ENCODE results near the gene SDK2. TPM values are rescaled to one million over a fixed set of nuclear protein-coding genes. Genes with fewer than 3 reads are reported as not detected.

SDK2 gene
- total and polyA plus RNA-seq, 8 donors = 0.04 to 0.31 (median 0.17) TPM

DNA sequence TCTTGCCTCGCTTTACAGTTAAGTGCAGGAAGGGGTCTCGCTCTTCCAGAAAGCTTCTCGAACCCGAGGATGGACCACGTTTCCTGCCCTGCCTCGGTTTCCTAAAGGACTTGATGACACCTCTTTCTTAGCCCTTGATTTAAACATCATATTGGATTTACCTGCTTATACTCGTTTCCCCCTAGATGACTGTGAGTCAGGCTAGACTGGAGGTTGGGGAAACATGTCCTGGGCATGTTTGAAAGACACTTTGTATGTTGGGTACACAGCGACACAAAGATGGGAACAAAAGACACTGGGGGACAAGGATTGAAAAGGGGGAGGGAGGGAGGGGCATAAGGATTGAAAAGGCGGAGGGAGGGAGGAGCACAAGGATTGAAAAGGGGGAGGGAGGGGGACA, 30.0 kb downstream of the SDK2 start:
- DNase-seq = no peak
- H3K27ac ChIP-seq = no peak overlapping the region
- ATAC-seq = no peak
- H3K4me3 ChIP-seq = no peak overlapping the region
- no peaks in the 10 kb centered on the region for H3K4me1 ChIP-seq
- intact Hi-C loops (cut with DNase I) = no loop called here
- H3K9me3 ChIP-seq = no peaks in the 10 kb centered on the region
- no peaks in the 10 kb centered on the region for H3K36me3 ChIP-seq
- WGBS, 2 donors = 58 to 66% methylated on average over 8 of the region's 9 CpGs
- no peak for FAIRE-seq
- TF ChIP-seq, protein P1, sequence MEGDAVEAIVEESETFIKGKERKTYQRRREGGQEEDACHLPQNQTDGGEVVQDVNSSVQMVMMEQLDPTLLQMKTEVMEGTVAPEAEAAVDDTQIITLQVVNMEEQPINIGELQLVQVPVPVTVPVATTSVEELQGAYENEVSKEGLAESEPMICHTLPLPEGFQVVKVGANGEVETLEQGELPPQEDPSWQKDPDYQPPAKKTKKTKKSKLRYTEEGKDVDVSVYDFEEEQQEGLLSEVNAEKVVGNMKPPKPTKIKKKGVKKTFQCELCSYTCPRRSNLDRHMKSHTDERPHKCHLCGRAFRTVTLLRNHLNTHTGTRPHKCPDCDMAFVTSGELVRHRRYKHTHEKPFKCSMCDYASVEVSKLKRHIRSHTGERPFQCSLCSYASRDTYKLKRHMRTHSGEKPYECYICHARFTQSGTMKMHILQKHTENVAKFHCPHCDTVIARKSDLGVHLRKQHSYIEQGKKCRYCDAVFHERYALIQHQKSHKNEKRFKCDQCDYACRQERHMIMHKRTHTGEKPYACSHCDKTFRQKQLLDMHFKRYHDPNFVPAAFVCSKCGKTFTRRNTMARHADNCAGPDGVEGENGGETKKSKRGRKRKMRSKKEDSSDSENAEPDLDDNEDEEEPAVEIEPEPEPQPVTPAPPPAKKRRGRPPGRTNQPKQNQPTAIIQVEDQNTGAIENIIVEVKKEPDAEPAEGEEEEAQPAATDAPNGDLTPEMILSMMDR (IDR thresholded peaks at IDR 0.05) = no peak
- no peaks in the 10 kb centered on the region for H3K27me3 ChIP-seq

DNA sequence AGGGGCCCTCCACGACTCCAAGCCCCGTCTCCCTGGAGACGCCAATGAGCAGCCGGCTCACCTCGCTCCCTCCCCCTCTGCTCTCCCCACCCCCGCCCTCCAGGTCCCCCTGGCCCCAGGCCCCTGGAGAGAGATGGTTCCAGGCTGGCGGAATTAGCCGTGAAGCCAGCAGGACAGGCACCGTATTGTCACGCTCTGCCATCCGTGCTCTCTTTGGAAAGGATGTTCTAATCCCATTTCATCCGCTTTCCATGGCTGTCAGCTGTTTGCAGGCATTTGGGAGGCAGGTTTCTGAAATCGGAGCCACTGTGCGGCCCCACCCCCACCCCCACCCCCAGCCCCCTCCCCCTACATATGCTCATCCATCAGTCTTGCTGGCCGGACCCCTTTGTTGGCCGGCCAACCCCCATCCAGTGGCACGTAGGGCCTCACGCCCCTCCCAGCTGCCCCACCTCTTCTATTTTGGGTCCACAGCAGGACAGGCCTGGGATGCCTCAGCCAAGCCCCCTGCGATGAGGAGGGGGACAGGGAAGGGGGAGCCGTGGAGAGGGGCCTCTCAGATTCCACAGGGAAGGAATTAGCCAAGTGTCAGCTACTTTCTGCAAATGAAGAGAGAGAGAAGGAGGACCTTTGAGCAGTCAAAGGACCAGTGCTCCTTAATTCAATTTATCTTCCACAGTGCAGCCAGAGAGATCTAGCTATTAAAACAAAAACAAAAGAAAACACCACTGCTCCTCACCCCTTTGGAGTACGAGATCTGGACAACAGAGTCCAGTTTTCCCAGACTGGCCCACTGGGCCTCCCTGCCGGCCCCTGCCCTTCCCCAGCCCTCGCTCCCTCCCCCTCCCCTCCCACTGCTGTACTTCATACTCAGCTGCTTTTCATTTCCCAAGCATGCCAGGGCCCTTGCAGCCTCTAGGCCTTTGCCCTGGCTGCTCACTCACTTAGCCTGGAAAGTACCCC, 30.7 kb downstream of the SDK2 start:
- H3K4me3 ChIP-seq = no peak overlapping the region
- no peaks in the 10 kb centered on the region for H3K27me3 ChIP-seq
- FAIRE-seq = no peak
- H3K36me3 ChIP-seq = no peaks in the 10 kb centered on the region
- DNase-seq = peak in 1 of 6 donors; percentile 35
- WGBS, 2 donors = 40 to 42% methylated on average over 23 of the region's 23 CpGs
- H3K9me3 ChIP-seq = no peaks in the 10 kb centered on the region
- intact Hi-C loops (cut with DNase I) = no loop called here
- TF ChIP-seq, protein P1 (IDR thresholded peaks at IDR 0.05) = no peak
- H3K4me1 ChIP-seq = no peaks in the 10 kb centered on the region
- H3K27ac ChIP-seq = no peak overlapping the region
- no peak for ATAC-seq

DNA sequence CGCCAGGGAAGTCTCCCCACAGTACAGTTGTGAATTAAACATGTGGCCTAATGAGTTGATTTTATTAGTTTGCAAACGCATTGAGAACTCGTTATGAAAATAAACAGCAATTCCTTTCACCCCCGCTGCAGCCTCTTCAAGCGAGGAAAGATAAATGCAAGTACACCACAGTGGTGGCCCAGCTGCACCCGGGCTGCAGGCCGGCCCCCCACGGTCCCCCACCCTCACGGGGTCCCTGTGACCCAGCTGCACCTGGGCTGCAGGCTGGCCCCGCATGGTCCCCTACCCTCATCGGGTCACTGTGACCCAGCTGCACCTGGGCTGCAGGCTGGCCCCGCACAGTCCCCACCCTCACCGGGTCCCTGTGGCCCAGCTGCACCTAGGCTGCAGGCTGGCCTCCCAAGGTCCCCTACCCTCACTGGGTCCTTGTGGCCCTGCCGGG, 32.2 kb downstream of the SDK2 start:
- FAIRE-seq = no peak

DNA sequence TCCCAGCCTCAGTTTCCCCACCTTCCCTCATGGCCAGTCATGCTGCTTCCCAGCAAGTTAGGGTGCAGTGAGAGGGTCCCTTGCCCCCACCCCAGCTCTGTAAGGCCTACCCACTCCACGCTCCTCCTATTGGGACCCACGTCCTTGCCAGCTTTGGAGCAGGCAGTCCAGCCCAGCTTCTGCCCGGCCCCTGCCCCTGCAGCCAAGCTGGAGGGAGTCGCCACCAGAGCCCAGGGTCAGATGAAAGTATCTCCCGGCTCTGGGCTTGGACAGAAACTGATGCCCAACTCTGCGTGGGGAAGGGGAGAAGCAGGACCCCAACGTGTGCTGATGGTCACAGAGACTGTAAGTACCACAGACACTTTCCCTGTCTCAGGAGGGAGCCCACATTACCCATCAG, 32.6 kb downstream of the SDK2 start:
- intact Hi-C loops (cut with DNase I) = no loop called here
- DNase-seq (peak in 1 of 6 donors; percentile 28), ATAC-seq (no peak), FAIRE-seq (no peak)
- Histone ChIP-seq H3K4me1 (no peaks in the 10 kb centered on the region), H3K27ac (no peak overlapping the region), H3K27me3 (no peaks in the 10 kb centered on the region), H3K4me3 (no peak overlapping the region), H3K36me3 (no peaks in the 10 kb centered on the region), H3K9me3 (no peaks in the 10 kb centered on the region)
- TF ChIP-seq, protein P1 (IDR thresholded peaks at IDR 0.05) = no peak
- 60 to 73% methylated on average over 7 of the region's 7 CpGs for WGBS, 2 donors

More for the DNA sequence above, 32.2 kb downstream of the SDK2 start:
- H3K4me3 ChIP-seq = no peak overlapping the region
- intact Hi-C loops (cut with DNase I) = no loop called here
- peak in 1 of 6 donors; percentile 39 for DNase-seq
- no peak for ATAC-seq
- no peak overlapping the region for H3K27ac ChIP-seq
- H3K4me1 ChIP-seq = no peaks in the 10 kb centered on the region
- no peaks in the 10 kb centered on the region for H3K36me3 ChIP-seq
- TF ChIP-seq, protein P1 (IDR thresholded peaks at IDR 0.05) = no peak
- WGBS, 2 donors = 48 to 57% methylated on average over 14 of the region's 14 CpGs
- no peaks in the 10 kb centered on the region for H3K9me3 ChIP-seq
- H3K27me3 ChIP-seq = no peaks in the 10 kb centered on the region
